Astrocyte (in vitro differentiated cells and primary cell): Measurements from ENCODE around the gene MVD. TPM values are rescaled to one million over a fixed set of nuclear protein-coding genes. Genes with fewer than 3 reads are reported as not detected.
A peak's percentile ranks its signal among the peaks of the same experiment; 100 is the strongest.

Source experiments
- DNase-seq: peaks from one replicate; pipeline ENCODE4 v3.0.0-alpha.2; 2010; ENCODE audit warnings: low read depth
- FAIRE-seq: peaks from 2 replicates; lab custom pipeline; 2011; peaks lifted over from hg19 to GRCh38; lab: Jason Lieb, UNC
- H2AFZ ChIP-seq: 2 replicates; pipeline ENCODE4 v1.6.0; 2012; ENCODE audit warnings: low read depth, low read length, inconsistent platforms
- H3K27ac ChIP-seq: 2 replicates; pipeline ENCODE4 v1.5.1; 2011; ENCODE audit warnings: low read depth, low read length, inconsistent platforms
- H3K27me3 ChIP-seq: 2 replicates; pipeline ENCODE4 v1.6.0; 2011; ENCODE audit warnings: low read length, inconsistent platforms; ENCODE audit not compliant: insufficient read depth
- H3K36me3 ChIP-seq: 2 replicates; pipeline ENCODE4 v1.5.1; 2011; ENCODE audit warnings: low read length, inconsistent platforms; ENCODE audit not compliant: insufficient read depth
- H3K4me1 ChIP-seq: 2 replicates; pipeline ENCODE4 v1.5.1; 2011; ENCODE audit warnings: low read length, inconsistent platforms; ENCODE audit not compliant: insufficient read depth
- H3K4me2 ChIP-seq: 2 replicates; pipeline ENCODE4 v1.6.0; 2012; ENCODE audit warnings: low read length, inconsistent platforms
- H3K4me3 ChIP-seq: 2 replicates; pipeline ENCODE4 v1.5.1; 2011; ENCODE audit warnings: low read depth, mild to moderate bottlenecking, low read length, inconsistent platforms; ENCODE audit not compliant: insufficient read depth
- H3K79me2 ChIP-seq: 2 replicates; pipeline ENCODE4 v1.6.0; 2012; ENCODE audit warnings: mild to moderate bottlenecking, low read length, inconsistent platforms; ENCODE audit not compliant: insufficient read depth
- H3K9ac ChIP-seq: 2 replicates; pipeline ENCODE4 v1.6.0; 2012; ENCODE audit warnings: mild to moderate bottlenecking, low read length, inconsistent platforms
- H3K9me3 ChIP-seq: 2 replicates; pipeline ENCODE4 v1.5.1; 2012; ENCODE audit warnings: low read depth, mild to moderate bottlenecking, low read length, inconsistent platforms; ENCODE audit not compliant: insufficient read depth
- H4K20me1 ChIP-seq: 2 replicates; pipeline ENCODE4 v1.6.0; 2012; ENCODE audit warnings: low read length, inconsistent platforms; ENCODE audit not compliant: insufficient read depth
- H3K27ac Mint-ChIP-seq: one replicate; pipeline ENCODE4 v1.8.0; 2021; ENCODE audit warnings: mild to moderate bottlenecking, mixed read lengths; ENCODE audit not compliant: unreplicated experiment
- H3K27me3 Mint-ChIP-seq: one replicate; pipeline ENCODE4 v1.8.0; 2021; ENCODE audit warnings: low read depth, mixed read lengths; ENCODE audit not compliant: unreplicated experiment
- H3K36me3 Mint-ChIP-seq: one replicate; pipeline ENCODE4 v1.8.0; 2021; ENCODE audit warnings: low read depth, mixed read lengths; ENCODE audit not compliant: unreplicated experiment
- H3K4me1 Mint-ChIP-seq: one replicate; pipeline ENCODE4 v1.8.0; 2021; ENCODE audit warnings: low read depth, mixed read lengths; ENCODE audit not compliant: unreplicated experiment
- H3K4me3 Mint-ChIP-seq: one replicate; pipeline ENCODE4 v1.8.0; 2021; ENCODE audit warnings: mild to moderate bottlenecking, moderate library complexity, mixed read lengths; ENCODE audit not compliant: unreplicated experiment
- H3K9me3 Mint-ChIP-seq: one replicate; pipeline ENCODE4 v1.8.0; 2021; ENCODE audit warnings: mild to moderate bottlenecking, mixed read lengths; ENCODE audit not compliant: unreplicated experiment
- CTCF ChIP-seq: IDR thresholded peaks from 2 replicates; pipeline ENCODE4 v1.5.1; 2011; ENCODE audit warnings: low read depth, mild to moderate bottlenecking, inconsistent platforms, low read length, moderate library complexity; ENCODE audit not compliant: insufficient read depth
- EZH2 ChIP-seq: IDR thresholded peaks from 2 replicates; pipeline ENCODE4 v1.6.1; 2012; ENCODE audit warnings: mild to moderate bottlenecking, low read length, inconsistent platforms; ENCODE audit not compliant: insufficient read depth
- total RNA-seq: library from RNA; stranded (reverse); gene quantifications from 2 replicates; pipeline ENCODE4 v1.2.1, GENCODE V29; 2021

Gene MVD
- total RNA-seq, 1 donor from 2014 or later, result 63.9 TPM

DNA sequence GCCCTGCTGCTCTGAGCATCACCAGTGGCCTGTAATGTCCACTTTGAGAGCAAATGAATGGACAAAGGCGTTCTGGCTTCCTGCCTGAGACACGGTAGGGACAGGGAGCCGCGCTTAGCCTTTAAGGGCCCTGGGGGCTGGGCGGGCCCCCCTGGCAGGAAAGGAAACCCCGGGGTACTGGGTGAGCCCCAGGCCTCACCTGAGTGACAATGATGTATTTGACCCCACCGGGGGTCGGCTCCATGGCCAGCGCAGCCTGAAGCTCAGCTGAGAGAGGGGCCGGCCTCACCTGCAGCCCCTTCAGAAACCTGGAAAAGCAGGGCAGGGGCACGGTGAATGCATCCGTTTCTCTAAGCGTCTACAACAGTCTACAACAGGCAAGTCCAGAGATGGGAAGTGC lies 9.8 kb downstream of the MVD start:
- Mint-ChIP-seq H3K9me3 (no peaks in the 10 kb centered on the region), H3K4me3 (no peak overlapping the region), H3K36me3 (peaks cover 2% of the 10 kb centered on the region), H3K4me1 (peaks cover 4% of the 10 kb centered on the region), H3K27ac (no peak overlapping the region), H3K27me3 (no peaks in the 10 kb centered on the region)
- Histone ChIP-seq H3K36me3 (no peaks in the 10 kb centered on the region), H3K9ac (no peak overlapping the region), H2AFZ (no peak overlapping the region), H4K20me1 (peaks cover 41% of the 10 kb centered on the region), H3K9me3 (no peaks in the 10 kb centered on the region), H3K4me3 (no peak overlapping the region), H3K79me2 (no peaks in the 10 kb centered on the region), H3K27ac (no peak overlapping the region), H3K27me3 (no peaks in the 10 kb centered on the region), H3K4me1 (peaks cover 12% of the 10 kb centered on the region), H3K4me2 (no peak overlapping the region)
- DNase-seq (no peak), FAIRE-seq (no peak)
- no peak for TF ChIP-seq CTCF
- no peak for TF ChIP-seq EZH2

DNA sequence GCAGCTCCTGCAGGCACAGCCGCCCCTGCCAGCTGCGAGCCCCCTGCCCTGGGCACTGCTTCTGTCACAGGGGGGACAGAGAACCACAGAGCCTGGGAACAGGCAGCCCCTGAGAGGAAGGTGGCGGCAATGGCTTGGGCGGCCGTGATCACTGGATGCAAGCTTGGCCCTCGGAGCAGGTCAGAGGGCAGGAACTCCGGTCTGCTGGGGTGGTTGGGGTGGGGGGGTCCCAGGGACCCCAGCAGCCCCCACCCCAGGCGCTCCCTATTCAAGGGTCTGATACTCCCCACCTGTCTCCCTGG lies 10.2 kb downstream of the MVD start:
- Mint-ChIP-seq H3K27me3 (no peaks in the 10 kb centered on the region), H3K4me1 (peaks cover 4% of the 10 kb centered on the region), H3K4me3 (no peak overlapping the region), H3K27ac (no peak overlapping the region), H3K9me3 (no peaks in the 10 kb centered on the region), H3K36me3 (peaks cover 2% of the 10 kb centered on the region)
- peaks cover 12% of the 10 kb centered on the region for H3K4me1 ChIP-seq
- no peaks in the 10 kb centered on the region for H3K9me3 ChIP-seq
- no peak overlapping the region for H3K4me3 ChIP-seq
- no peak overlapping the region for H2AFZ ChIP-seq
- H3K27me3 ChIP-seq, result no peaks in the 10 kb centered on the region
- no peaks in the 10 kb centered on the region for H3K36me3 ChIP-seq
- no peaks in the 10 kb centered on the region for H3K79me2 ChIP-seq
- H4K20me1 ChIP-seq, result peaks cover 37% of the 10 kb centered on the region
- H3K9ac ChIP-seq, result no peak overlapping the region
- H3K4me2 ChIP-seq, result no peak overlapping the region
- no peak overlapping the region for H3K27ac ChIP-seq
- no peak for DNase-seq
- FAIRE-seq, result no peak
- TF ChIP-seq CTCF (no peak), EZH2 (no peak)

GRCh38 chr16:88651989-88652761 lies 10.7 kb downstream of the MVD start:
- H3K4me1 ChIP-seq, result peaks cover 12% of the 10 kb centered on the region
- no peak overlapping the region for H3K4me3 ChIP-seq
- FAIRE-seq (no peak), DNase-seq (no peak)
- no peaks in the 10 kb centered on the region for H3K79me2 ChIP-seq
- Mint-ChIP-seq H3K4me3 (peak overlapping the region; percentile 45), H3K27me3 (no peaks in the 10 kb centered on the region), H3K27ac (no peak overlapping the region), H3K36me3 (peaks cover 2% of the 10 kb centered on the region), H3K4me1 (peaks cover 4% of the 10 kb centered on the region), H3K9me3 (no peaks in the 10 kb centered on the region)
- H2AFZ ChIP-seq, result no peak overlapping the region
- H3K9me3 ChIP-seq, result no peaks in the 10 kb centered on the region
- TF ChIP-seq EZH2 (no peak), CTCF (no peak)
- H3K27me3 ChIP-seq, result no peaks in the 10 kb centered on the region
- no peak overlapping the region for H3K4me2 ChIP-seq
- no peak overlapping the region for H3K27ac ChIP-seq
- H3K36me3 ChIP-seq, result no peaks in the 10 kb centered on the region
- H4K20me1 ChIP-seq, result peaks cover 32% of the 10 kb centered on the region
- H3K9ac ChIP-seq, result no peak overlapping the region
